DND-41 (cell line): Measurements from ENCODE around the gene A2ML1.

Experiments
- CTCF ChIP-seq: IDR thresholded peaks from 2 replicates; pipeline ENCODE4 v1.5.1; 2012; ENCODE audit warnings: borderline replicate concordance, low read length, moderate library complexity, mild to moderate bottlenecking; ENCODE audit not compliant: poor library complexity, severe bottlenecking; ENCODE audit errors: extremely low read depth
- EZH2 ChIP-seq: IDR thresholded peaks from 3 replicates; pipeline ENCODE4 v1.6.1; 2012; ENCODE audit warnings: borderline replicate concordance, low read depth, mild to moderate bottlenecking, moderate library complexity, low read length, inconsistent platforms; ENCODE audit not compliant: severe bottlenecking

GRCh38 chr12:8821591-8821990, 830 bp upstream of the A2ML1 start:
- TF ChIP-seq EZH2 (no peak), CTCF (no peak)
